CD4-positive, alpha-beta T cell treated with Interferon alpha-2 for 1 hour (primary cell): Measurements from ENCODE around the gene NPIPA8.
"Not testable (repeated sequence)": the region's sequence is repeated elsewhere in the genome, so short reads cannot be mapped to it uniquely, and the experiment has no call there.

Experiments used
- DNase-seq, 2 donors: peaks; one replicate each; pipeline ENCODE4 v3.0.0-alpha.2; 2020 to 2022

Gene NPIPA8

GRCh38 chr16:18270171-18270570, 66.4 kb downstream of the NPIPA8 start:
- DNase-seq: not testable (repeated sequence)
